HTR-8/SVneo (cell line): ENCODE results near the gene CDK5.
"Not testable (repeated sequence)": the region's sequence is repeated elsewhere in the genome, so short reads cannot be mapped to it uniquely, and the experiment has no call there.

Source experiments
- DNase-seq: peaks from one replicate; pipeline ENCODE4 v3.0.0; 2011; ENCODE audit warnings: low spot score, mixed read lengths; ENCODE audit not compliant: insufficient read length
- FAIRE-seq: peaks from 2 replicates; lab custom pipeline; 2011; peaks lifted over from hg19 to GRCh38; lab: Jason Lieb, UNC

The CDK5 gene

GRCh38 chr7:151059367-151060112 lies 1.8 kb upstream of the CDK5 start, which contains the start of gene SLC4A2:
Gene SLC4A2 (plus strand): TSS chr7:151059589. CDS start chr7:151061988, 2,399 bp downstream.
- DNase-seq = peak; percentile 73
- no peak for FAIRE-seq

GRCh38 chr7:151058781-151059366 lies 1.2 kb upstream of the CDK5 start:
- DNase-seq = no peak
- FAIRE-seq = no peak

- DNase-seq (peak; percentile 98), FAIRE-seq (peak; percentile 4)
These were observed 488 bp upstream of the CDK5 start for GRCh38 chr7:151057989-151058780.

DNA sequence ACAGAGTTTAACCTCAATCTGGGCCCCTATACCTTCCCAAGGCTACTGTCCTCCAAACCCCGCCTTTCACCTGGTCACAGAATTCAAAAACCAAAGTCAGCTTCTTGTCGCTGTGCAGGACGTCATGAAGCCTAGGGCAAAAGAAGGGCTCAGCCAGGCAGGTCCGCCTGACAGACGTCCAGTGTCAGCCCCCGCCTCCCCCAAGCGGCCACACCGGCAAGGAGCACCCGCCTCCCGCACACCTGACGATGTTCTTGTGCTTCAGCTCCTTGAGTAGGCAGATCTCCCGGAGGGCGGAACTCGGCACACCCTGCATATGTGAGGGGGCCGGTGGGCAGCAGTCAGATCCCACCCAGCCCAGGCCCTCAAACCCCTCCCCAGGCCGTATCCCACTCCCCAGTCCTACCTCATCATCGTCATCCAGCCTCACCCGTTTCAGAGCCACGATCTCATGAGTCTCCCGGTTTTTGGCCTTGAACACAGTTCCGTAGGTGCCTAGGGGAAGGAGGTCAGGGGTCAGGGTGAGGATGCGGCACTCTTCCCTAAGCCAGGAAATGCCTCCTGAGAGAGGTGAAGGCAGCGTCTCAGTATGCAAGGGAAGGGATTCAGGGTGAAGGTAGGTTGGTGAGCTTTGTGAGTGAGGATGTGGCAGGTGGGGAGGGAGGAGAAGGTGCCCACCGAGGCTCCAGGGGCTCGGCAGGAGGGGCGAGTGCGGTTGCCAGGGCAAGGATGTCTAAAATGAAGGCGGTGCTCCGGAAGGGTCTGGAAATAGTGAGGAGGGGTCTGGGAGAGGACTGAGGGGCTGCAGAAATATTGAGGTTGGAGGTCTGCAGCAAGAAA lies 811 bp downstream of the CDK5 start:
- DNase-seq (no peak), FAIRE-seq (no peak)

- FAIRE-seq = no peak
- DNase-seq = no peak
These were observed 1.4 kb downstream of the CDK5 start for GRCh38 chr7:151056283-151056665.

GRCh38 chr7:151053751-151054150 lies 3.9 kb downstream of the CDK5 start:
- DNase-seq (no peak), FAIRE-seq (no peak)

GRCh38 chr7:151053096-151053495 lies 4.6 kb downstream of the CDK5 start:
- no peak for FAIRE-seq

DNA sequence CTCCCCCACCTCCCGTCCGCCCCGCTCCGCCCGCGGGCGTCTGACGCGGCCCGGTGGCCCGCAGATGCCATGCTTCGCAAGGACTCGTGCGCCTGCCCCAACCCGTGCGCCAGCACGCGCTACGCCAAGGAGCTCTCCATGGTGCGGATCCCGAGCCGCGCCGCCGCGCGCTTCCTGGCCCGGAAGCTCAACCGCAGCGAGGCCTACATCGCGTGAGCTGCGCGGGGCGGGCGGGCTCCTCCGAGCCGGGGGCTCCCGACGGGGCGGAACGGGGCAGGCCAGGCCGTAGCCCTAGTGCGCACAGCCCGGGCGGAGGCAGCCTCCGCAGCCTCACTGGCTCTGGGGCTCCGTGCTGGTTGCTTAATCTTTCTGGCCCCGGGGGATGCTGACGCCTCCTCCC lies 6.6 kb downstream of the CDK5 start:
- no peak for FAIRE-seq
- no peak for DNase-seq

More at GRCh38 chr7:151053096-151053495, 4.6 kb downstream of the CDK5 start:
- no peak for DNase-seq

DNA sequence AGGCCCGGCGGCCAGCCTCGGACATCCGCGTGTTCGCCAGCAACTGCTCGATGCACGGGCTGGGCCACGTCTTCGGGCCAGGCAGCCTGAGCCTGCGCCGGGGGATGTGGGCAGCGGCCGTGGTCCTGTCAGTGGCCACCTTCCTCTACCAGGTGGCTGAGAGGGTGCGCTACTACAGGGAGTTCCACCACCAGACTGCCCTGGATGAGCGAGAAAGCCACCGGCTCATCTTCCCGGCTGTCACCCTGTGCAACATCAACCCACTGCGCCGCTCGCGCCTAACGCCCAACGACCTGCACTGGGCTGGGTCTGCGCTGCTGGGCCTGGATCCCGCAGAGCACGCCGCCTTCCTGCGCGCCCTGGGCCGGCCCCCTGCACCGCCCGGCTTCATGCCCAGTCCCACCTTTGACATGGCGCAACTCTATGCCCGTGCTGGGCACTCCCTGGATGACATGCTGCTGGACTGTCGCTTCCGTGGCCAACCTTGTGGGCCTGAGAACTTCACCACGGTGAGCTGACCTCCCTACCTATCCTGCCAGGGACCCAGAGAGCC lies 8.7 kb downstream of the CDK5 start:
- no peak for DNase-seq

GRCh38 chr7:151047976-151048815 lies 9.5 kb downstream of the CDK5 start, which contains the start of gene ASIC3:
Gene ASIC3 (plus strand): TSS chr7:151048531. CDS start chr7:151048886, 355 bp downstream.
- no peak for DNase-seq
- FAIRE-seq = no peak

More for the DNA sequence above, 8.7 kb downstream of the CDK5 start:
- FAIRE-seq = no peak

- peak; percentile 58 for DNase-seq
- FAIRE-seq = no peak
These were observed 10.8 kb downstream of the CDK5 start for GRCh38 chr7:151046603-151047573.

DNA sequence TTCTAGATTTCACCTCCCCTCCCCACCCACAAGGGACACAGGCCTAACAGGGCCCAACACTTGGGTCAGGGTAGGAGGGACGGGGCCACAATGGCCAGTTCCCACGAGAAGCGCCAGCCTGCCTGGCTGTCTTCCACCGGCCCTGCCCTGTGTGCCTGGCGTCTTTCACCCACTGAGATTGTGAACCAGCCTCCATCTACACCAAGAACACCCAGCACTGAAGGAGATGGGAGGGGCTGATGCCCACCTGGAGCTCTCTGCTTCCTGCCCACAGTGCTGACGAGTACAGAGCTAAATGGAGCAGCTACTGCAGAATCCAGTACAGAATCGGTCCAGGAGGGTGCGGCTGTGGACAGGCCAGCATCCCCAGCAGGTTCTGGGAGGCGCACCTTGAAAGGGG lies 11.7 kb downstream of the CDK5 start:
- FAIRE-seq (no peak), DNase-seq (no peak)

GRCh38 chr7:151045262-151045661 lies 12.4 kb downstream of the CDK5 start:
- no peak for FAIRE-seq
- no peak for DNase-seq

- no peak for FAIRE-seq
- DNase-seq = no peak
These were observed 13.7 kb downstream of the CDK5 start for GRCh38 chr7:151043959-151044358.

DNA sequence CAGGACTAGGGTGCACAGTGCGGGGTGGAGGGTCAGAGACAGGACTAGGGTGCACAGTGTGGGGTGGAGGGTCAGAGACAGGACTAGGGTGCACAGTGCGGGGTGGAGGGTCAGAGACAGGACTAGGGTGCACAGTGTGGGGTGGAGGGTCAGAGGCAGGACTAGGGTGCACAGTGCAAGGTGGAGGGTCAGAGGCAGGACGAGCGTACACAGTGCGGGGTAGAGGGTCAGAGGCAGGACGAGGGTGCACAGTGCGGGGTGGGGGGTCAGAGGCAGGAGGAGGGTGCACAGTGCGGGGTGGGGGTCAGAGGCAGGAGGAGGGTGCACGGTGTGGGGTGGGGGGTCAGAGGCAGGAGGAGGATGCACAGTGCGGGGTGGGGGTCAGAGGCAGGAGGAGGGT lies 14.2 kb downstream of the CDK5 start:
- DNase-seq, FAIRE-seq: not testable (repeated sequence)

- no peak for FAIRE-seq
- DNase-seq = no peak
These were observed 16.9 kb downstream of the CDK5 start for GRCh38 chr7:151040616-151041375.
